Activated CD8-positive, alpha-beta memory T cell treated with anti-CD3 and anti-CD28 coated beads for 4 hours (primary cell): ENCODE data around the gene DAZ1.
"Not testable (repeated sequence)": the region's sequence is repeated elsewhere in the genome, so short reads cannot be mapped to it uniquely, and the experiment has no call there.

Source experiments
- DNase-seq, 2 donors: peaks; one replicate each; pipeline ENCODE4 v3.0.0-alpha.2; 2020; ENCODE audit warnings: low read depth in 2 of 2

Gene DAZ1

DNA sequence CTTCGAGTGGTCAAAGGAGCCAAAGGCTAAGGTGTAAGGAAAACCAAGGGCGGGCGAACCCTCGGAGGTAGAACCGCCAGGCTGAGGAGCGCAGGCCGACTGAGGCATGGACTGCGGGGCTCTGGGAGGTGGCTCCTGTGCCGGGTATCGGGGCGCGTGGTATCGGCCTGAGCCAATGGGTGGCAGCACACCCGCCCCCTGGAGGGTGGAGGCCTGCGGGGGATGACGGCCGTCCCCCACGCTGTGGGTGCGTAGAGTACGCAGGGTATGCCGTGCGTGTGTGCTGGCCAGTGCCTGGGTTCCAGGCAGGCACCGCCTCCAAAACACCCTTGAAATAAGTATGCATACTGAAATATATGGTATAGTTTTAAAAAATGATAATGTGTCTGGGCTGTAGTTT is at the start of gene DAZ1:
DAZ1 (minus strand) TSS at position 101 of the 400 bp plus-strand sequence. CDS start 208 bp downstream, outside the sequence.
- DNase-seq: not testable (repeated sequence)

GRCh38 chrY:23219233-23219632 is 20.4 kb upstream of the DAZ1 start, which contains the start of gene DAZ2:
Gene DAZ2, plus strand, starts transcription at chrY:23219533. Its CDS starts 208 bp downstream, at chrY:23219741.
- DNase-seq: not testable (repeated sequence)

GRCh38 chrY:23210681-23211080 is 11.9 kb upstream of the DAZ1 start:
- not testable (repeated sequence) for DNase-seq

DNA sequence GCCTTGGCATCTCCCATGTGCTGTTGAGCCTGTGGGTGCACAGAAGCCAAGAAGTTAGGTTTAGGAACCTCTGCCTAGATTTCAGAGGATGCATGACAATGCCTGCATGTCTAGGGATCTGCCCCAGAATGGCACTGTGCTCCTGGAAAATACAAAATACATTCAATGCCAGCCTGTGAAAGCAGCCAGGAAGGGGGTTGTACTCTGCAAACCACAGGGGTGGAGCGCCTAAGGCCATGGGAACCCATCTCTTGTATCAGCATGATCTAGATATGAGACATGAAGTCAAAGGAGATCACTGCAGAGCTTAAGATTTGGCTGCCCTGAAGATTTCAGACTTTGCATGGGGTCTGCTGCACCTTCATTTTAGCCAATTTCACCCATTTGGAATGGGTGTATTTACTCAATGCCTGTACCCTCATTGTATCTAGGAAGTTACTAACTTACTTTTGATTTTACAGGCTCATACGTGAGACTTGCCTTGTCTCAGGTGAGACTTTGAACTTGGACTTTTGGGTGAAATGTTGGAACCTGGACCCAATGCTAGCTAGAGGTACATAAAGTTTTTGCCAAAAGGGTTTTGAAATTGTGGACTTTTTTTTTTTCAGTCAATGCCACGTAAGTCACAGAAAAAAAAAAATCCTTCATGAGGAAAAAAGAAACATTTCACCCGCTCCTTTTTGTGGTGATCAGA is 11.1 kb upstream of the DAZ1 start:
- not testable (repeated sequence) for DNase-seq

DNA sequence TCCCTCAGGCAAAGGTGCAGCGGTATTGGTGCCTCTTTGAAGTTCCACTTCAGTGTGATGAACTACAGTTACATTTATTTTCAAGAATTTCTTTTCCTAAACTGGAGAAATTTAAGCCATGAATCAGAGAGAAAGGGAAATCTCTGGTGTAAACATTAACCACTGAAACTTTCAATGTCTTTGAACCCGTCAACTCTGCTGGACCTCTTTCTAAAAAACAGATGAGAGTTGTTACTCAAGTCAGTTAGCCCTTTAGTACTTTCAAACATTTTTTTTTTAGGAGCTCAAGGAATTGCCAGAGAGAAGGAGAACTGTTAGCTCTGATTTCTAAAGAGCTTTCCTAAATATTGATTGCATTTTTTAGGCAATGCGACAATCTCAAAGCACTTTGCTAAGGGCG is 8.6 kb upstream of the DAZ1 start:
- DNase-seq: not testable (repeated sequence)
